Endothelial cell of umbilical vein (primary cell): ENCODE data around the gene POGLUT3.

Experiments
- CTCF ChIP-seq, 2 donors: IDR thresholded peaks; 1 replicate in 1 of 2; 2 replicates in 1 of 2; pipeline ENCODE4 v1.5.1; 2011; ENCODE audit warnings: low read length in 2 of 2, mild to moderate bottlenecking in 2 of 2, moderate library complexity in 2 of 2, control low read depth in 1 of 2, inconsistent platforms in 1 of 2, low read depth in 1 of 2; ENCODE audit not compliant: insufficient read depth in 1 of 2; ENCODE audit errors: extremely low read depth in 1 of 2
- EZH2 ChIP-seq: IDR thresholded peaks from 2 replicates; pipeline ENCODE4 v1.6.1; 2012; ENCODE audit warnings: borderline replicate concordance, low read depth, mild to moderate bottlenecking, moderate library complexity, low read length, inconsistent platforms; ENCODE audit not compliant: severe bottlenecking

GRCh38 chr11:108486331-108486730 lies 11.9 kb downstream of the POGLUT3 start:
- no peak for TF ChIP-seq CTCF (IDR thresholded peaks at IDR 0.05; ENCODE audit: extremely low read depth in 1 of 2, insufficient read depth in 1 of 2, low read depth in 1 of 2, low read length in 2 of 2)
- TF ChIP-seq EZH2, result no peak
